ENCODE data around the gene MARCKSL1.

The MARCKSL1 gene

DNA sequence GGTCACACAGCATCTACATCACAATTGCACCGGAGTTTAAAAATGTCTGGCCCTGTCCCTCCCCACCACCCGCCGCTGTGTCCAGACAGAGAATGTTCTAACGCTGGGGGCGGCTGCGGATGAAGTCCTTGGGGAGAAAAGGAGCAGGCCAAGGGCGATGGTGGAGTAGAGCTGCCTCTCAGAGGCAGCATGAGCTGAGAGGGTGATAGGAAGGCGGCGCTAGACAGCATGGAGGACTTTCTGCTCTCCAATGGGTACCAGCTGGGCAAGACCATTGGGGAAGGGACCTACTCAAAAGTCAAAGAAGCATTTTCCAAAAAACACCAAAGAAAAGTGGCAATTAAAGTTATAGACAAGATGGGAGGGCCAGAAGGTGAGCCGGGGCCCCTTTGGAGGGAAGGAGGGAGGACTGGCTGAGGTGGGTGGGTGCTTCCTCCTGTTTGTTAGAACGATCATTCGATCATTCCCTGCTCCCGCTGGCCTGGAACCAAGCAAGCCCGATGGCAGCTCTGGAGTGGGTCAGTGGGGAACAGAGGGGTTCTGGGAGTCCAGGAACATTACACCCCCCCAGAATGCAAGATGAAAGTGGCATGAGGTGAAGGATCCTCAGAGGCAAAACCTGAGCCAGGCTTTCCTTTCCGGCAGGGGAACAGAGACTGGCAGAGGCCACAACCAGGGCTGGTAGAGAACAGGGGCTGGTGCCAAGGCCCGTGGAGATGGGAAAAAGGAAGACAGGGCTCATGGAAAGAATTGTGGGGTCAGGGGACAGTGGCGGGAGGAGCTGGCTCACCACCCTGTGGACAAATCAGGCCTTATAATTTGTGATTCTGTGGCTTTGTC, 26.7 kb upstream of the MARCKSL1 start, which contains the start of the genes FAM229A and TSSK3:
Gene FAM229A (minus strand): TSS at position 12 of the 840 bp plus-strand sequence. CDS start 394 bp downstream, outside the sequence.
Gene TSSK3 (plus strand): TSS at position 66 of the 840 bp plus-strand sequence. CDS start 163 bp downstream, at position 229.
- H3K27ac Mint-ChIP-seq = peak within 1 kb of the TSS; percentile 7 to 60 (median 10)
- H3K27me3 Mint-ChIP-seq (ENCODE audit: low read depth) = peaks cover 8% of the 10 kb centered on the region
- peak within 1 kb of the TSS; percentile 57 to 67 (median 60) for H3K4me3 Mint-ChIP-seq
- H3K36me3 Mint-ChIP-seq (ENCODE audit: low read depth) = peaks cover 52% of the 10 kb centered on the region
- no peaks in the 10 kb centered on the region for H3K9me3 Mint-ChIP-seq
- TF ChIP-seq, protein P1, sequence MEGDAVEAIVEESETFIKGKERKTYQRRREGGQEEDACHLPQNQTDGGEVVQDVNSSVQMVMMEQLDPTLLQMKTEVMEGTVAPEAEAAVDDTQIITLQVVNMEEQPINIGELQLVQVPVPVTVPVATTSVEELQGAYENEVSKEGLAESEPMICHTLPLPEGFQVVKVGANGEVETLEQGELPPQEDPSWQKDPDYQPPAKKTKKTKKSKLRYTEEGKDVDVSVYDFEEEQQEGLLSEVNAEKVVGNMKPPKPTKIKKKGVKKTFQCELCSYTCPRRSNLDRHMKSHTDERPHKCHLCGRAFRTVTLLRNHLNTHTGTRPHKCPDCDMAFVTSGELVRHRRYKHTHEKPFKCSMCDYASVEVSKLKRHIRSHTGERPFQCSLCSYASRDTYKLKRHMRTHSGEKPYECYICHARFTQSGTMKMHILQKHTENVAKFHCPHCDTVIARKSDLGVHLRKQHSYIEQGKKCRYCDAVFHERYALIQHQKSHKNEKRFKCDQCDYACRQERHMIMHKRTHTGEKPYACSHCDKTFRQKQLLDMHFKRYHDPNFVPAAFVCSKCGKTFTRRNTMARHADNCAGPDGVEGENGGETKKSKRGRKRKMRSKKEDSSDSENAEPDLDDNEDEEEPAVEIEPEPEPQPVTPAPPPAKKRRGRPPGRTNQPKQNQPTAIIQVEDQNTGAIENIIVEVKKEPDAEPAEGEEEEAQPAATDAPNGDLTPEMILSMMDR (IDR thresholded peaks at IDR 0.05; ENCODE audit: unreplicated experiment in 3 of 3) = peak in 1 of 3 experiments; percentile 3
- peaks cover 17% of the 10 kb centered on the region for H3K4me1 Mint-ChIP-seq

DNA sequence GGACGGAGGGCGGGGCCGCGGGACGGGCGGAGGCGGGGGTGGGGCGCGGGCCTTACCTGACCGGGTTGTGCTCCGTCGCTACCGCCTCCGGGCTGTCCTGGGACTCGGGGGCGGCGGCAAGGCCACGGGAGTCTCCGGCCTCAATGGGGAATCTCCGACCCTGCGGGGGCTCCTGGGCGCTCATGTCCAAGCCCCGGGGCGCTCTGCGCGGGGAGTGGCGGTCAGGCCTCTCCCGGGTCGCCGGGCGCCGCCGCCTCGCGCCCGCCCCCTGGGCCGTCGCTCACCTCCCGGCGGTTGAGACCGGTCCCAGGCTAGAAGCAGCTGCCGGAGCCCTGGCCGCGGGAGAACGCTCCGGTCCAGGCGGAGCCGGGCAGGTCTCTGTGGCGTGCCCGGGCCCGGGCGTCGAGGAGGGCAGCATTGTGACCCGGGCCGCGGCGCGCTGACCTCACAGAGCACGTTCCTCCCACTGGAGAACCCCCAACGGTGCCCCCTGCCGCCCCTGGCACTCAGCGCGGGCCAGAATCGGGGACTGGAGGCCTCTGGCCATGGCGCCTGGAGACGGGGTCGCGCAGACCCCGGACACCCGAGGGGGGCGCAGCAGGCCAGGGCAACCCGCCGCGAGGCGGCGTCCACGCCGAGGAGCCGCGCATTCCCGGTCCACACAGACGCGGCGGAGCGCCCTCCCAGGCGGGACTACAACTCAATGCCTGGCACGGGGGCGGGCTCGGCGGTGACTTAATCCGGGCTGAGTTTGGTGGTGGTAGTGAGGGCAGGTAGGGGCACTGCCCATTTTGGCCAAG, 25.8 kb upstream of the MARCKSL1 start:
- Mint-ChIP-seq H3K4me3 (peak overlapping the region; percentile 57 to 67 (median 60)), H3K4me1 (peaks cover 17% of the 10 kb centered on the region), H3K27ac (peak overlapping the region; percentile 7 to 19 (median 10)), H3K36me3 (ENCODE audit: low read depth) (peaks cover 46% of the 10 kb centered on the region), H3K27me3 (ENCODE audit: low read depth) (peaks cover 8% of the 10 kb centered on the region), H3K9me3 (no peaks in the 10 kb centered on the region)
- TF ChIP-seq, protein P1 (IDR thresholded peaks at IDR 0.05; ENCODE audit: unreplicated experiment in 3 of 3) = peak; percentile 34 to 55 (median 46)

DNA sequence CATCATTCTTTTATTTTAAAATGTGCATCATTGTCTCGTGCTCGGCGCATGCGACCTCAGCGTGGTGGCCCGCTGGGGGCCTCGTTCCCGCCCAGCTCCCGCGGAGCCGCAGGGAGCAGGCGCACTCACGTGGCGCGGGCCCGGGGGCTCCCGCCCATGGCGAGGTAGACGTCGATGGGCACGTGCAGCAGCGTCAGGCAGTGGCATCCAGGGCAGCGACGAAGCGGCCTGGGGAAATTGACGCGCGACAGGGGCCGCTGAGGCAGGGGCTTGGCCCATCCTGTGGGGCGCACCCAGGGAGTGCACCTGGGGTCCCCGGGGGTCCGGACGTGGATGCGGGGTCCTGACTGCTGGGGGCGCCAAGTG, 25.3 kb upstream of the MARCKSL1 start:
- no peaks in the 10 kb centered on the region for H3K9me3 Mint-ChIP-seq
- TF ChIP-seq, protein P1 (IDR thresholded peaks at IDR 0.05; ENCODE audit: unreplicated experiment in 3 of 3) = no peak
- H3K4me1 Mint-ChIP-seq = peaks cover 22% of the 10 kb centered on the region
- H3K4me3 Mint-ChIP-seq = peak overlapping the region in 1 of 3 experiments; percentile 81
- H3K27me3 Mint-ChIP-seq (ENCODE audit: low read depth) = peaks cover 8% of the 10 kb centered on the region
- H3K27ac Mint-ChIP-seq = peak overlapping the region in 1 of 3 experiments; percentile 51
- H3K36me3 Mint-ChIP-seq (ENCODE audit: low read depth) = peaks cover 41% of the 10 kb centered on the region

DNA sequence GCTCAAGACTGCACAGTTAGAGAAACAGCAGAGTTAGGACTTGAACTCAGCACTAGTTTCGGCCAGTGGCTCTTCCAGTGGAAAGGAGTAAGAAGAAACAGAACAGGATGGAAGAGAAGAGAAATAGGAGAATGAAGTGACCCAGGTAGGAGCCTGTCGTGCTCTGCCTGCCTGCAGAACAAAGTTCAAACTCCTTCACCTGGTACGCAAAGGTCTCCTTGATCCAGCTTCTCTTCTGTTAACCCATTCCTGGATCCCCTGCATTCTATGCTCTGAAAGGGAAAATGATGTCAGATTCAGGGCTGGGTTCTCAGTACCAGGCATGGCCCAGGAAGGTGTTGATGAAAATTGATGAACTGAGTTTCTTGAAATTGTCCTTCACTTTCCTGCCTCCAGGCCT, 22.4 kb upstream of the MARCKSL1 start:
- H3K4me3 Mint-ChIP-seq = peak overlapping the region in 1 of 3 experiments; percentile 35
- H3K27ac Mint-ChIP-seq = peak overlapping the region in 1 of 3 experiments; percentile 63

DNA sequence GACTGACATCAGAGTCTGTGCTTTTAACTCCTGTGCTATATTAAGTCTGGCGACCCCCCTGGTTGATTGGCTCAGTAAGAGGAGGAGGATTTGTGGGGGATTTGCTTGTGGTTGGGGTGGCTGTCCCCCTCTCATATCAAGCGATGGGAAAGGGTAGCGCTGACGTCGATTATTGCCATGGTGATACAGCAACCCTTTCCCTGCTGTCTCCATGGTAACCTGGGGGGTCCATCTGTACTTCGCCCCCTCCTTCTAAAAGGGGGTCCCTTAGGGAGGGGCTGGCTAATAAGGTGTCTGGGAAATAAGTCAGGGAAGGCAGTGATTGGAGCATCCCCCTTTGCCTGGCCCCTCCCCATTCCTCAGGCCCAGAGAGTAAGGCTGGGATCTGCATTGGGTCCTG, 21.6 kb upstream of the MARCKSL1 start:
- H3K9me3 Mint-ChIP-seq = no peaks in the 10 kb centered on the region
- H3K36me3 Mint-ChIP-seq (ENCODE audit: low read depth) = peaks cover 16% of the 10 kb centered on the region
- peaks cover 8% of the 10 kb centered on the region for H3K27me3 Mint-ChIP-seq (ENCODE audit: low read depth)
- no peak overlapping the region for H3K27ac Mint-ChIP-seq
- H3K4me1 Mint-ChIP-seq = peaks cover 48% of the 10 kb centered on the region
- H3K4me3 Mint-ChIP-seq = no peak overlapping the region
- TF ChIP-seq, protein P1 (IDR thresholded peaks at IDR 0.05; ENCODE audit: unreplicated experiment in 3 of 3) = no peak

More for the DNA sequence above, 22.4 kb upstream of the MARCKSL1 start:
- Mint-ChIP-seq H3K9me3 (no peaks in the 10 kb centered on the region), H3K4me1 (peaks cover 43% of the 10 kb centered on the region), H3K36me3 (ENCODE audit: low read depth) (peaks cover 24% of the 10 kb centered on the region), H3K27me3 (ENCODE audit: low read depth) (peaks cover 8% of the 10 kb centered on the region)
- TF ChIP-seq, protein P1 (IDR thresholded peaks at IDR 0.05; ENCODE audit: unreplicated experiment in 3 of 3) = no peak

Data from nephron (organoid).